ENCODE measurements around the gene PGLYRP3.

PGLYRP3 gene

DNA sequence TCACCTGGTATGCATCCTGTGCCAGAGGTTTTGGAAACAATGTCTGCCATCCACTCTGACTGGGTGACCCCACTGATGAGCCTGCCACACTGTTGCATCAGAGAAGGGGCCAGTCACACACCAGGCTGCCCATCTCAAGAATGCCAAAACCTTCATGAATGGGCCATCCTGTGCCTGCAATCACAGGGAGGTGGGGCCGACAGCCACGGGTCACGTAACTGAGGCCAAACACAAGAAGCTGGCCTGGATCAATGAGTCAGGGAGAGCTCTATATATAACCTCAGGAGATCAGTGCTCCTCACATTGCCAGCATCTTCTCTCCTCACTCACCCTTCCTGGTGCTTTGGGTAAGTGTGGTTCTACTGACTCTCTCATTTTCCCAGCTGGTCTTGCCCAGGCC is 53.4 kb downstream of the PGLYRP3 start, which contains the start of gene LORICRIN:
LORICRIN (plus strand) TSS at position 301 of the 400 bp plus-strand sequence. CDS start 1,263 bp downstream, outside the sequence.
- no peak for DNase-seq

GRCh38 chr1:153253693-153254092 is 59.1 kb downstream of the PGLYRP3 start:
- no peak for DNase-seq

GRCh38 chr1:153253076-153253475 is 59.7 kb downstream of the PGLYRP3 start:
- no peak for DNase-seq

- no peak for DNase-seq
Measured at GRCh38 chr1:153251988-153252387, 60.8 kb downstream of the PGLYRP3 start.

GRCh38 chr1:153251562-153251961 is 61.2 kb downstream of the PGLYRP3 start:
- no peak for DNase-seq

DNA sequence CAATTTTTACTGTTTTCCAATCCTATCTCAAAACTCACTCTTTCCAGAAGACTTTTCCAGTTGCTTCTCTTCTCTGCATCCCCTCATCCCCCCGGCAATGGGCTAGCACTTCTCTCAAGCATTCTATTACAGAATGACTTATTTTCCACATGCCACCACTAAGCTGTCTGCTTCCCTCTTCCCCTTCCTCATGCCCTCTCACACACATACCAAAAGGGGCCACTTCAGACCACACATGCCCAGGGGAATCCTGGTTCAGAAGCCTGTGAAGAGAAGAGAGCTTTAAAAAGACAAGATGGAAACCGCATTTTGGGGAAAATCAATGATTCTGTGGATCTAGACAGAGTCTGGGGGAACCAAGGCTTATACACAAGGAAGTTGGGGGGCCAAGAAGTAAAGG is 61.7 kb downstream of the PGLYRP3 start:
- DNase-seq = no peak

GRCh38 chr1:153250166-153250565 is 62.6 kb downstream of the PGLYRP3 start:
- DNase-seq = no peak

DNA sequence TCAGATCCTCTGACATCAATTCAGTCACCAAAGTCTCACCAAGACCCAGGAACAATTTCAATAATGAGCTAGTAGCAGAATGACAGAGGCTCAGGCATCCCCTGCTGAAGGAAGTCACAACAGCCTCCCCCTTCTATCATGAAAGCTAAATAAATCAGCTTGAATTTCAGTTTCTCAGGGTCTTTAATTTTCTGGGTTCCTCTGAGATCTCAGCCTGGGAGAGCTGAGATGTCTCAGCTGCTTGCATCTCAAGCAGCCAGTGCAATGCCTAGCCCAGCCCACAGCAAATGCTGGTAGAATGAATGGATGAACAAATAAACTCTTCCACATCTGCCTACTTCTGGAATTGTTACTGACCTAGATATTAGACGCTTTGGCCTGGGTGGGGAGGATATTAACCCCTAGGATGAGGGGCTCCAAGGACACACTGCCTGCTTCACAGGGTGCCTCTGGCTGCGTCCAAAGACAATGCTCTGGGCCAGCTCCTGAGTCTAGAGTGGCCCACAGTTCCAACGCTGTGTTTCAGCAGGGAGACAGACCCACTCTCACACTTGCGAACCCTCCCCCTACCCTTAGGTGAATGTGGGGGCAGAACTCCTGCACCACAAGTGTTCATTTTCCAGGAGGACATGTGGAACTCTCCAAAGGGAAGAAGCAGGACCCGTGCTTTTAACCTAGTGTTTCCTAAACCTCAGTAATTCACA is 64.4 kb downstream of the PGLYRP3 start:
- DNase-seq = no peak
